Upper lobe of left lung (tissue), 4 donors: ENCODE data around the gene SACS.

Source experiments
- EP300 ChIP-seq, 4 donors: sonication (generic); formaldehyde crosslinking; IDR thresholded peaks; one replicate each; pipeline ENCODE4 v1.5.1; 2017; ENCODE audit warnings: antibody characterized with exemption in 4 of 4, control low read depth in 2 of 4
- POLR2A ChIP-seq, 4 donors: fragments of 450-650 bp; IDR thresholded peaks; one replicate each; pipeline ENCODE4 v1.5.1; 2016 to 2017; ENCODE audit warnings: antibody characterized with exemption in 4 of 4, mild to moderate bottlenecking in 2 of 4
- TF ChIP-seq, protein P1 (sequence below), 6 experiments: fragments of 450-650 bp in 4 of 6; fragments of 200-600 bp in 2 of 6; sonication (generic) in 2 of 6; IDR thresholded peaks; one replicate each; pipeline ENCODE4 v1.5.1; 2016 to 2019; ENCODE audit warnings: antibody characterized with exemption in 6 of 6

- TF ChIP-seq EP300 (IDR thresholded peaks at IDR 0.05) (no peak), POLR2A (IDR thresholded peaks at IDR 0.05) (no peak)
- TF ChIP-seq, protein P1, sequence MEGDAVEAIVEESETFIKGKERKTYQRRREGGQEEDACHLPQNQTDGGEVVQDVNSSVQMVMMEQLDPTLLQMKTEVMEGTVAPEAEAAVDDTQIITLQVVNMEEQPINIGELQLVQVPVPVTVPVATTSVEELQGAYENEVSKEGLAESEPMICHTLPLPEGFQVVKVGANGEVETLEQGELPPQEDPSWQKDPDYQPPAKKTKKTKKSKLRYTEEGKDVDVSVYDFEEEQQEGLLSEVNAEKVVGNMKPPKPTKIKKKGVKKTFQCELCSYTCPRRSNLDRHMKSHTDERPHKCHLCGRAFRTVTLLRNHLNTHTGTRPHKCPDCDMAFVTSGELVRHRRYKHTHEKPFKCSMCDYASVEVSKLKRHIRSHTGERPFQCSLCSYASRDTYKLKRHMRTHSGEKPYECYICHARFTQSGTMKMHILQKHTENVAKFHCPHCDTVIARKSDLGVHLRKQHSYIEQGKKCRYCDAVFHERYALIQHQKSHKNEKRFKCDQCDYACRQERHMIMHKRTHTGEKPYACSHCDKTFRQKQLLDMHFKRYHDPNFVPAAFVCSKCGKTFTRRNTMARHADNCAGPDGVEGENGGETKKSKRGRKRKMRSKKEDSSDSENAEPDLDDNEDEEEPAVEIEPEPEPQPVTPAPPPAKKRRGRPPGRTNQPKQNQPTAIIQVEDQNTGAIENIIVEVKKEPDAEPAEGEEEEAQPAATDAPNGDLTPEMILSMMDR (IDR thresholded peaks at IDR 0.05) = no peak
Observed at GRCh38 chr13:23322353-23323336, 110.9 kb downstream of the SACS start.
